HepG2 (cell line): Measurements from ENCODE around the gene IGDCC3.

Source experiments
- ELF1 ChIP-seq: sonication (generic); formaldehyde crosslinking; IDR thresholded peaks from 2 replicates; pipeline ENCODE4 v1.4.0; 2020; ENCODE audit warnings: missing genetic modification reagents
- POLR2A ChIP-seq, 2 experiments: IDR thresholded peaks; 2 replicates each; pipeline ENCODE4 v1.6.1; 2011; ENCODE audit warnings: low read depth in 2 of 2, low read length in 2 of 2, mild to moderate bottlenecking in 1 of 2, moderate library complexity in 1 of 2; ENCODE audit not compliant: insufficient read depth in 1 of 2
- TF ChIP-seq, protein P1 (sequence below): sonication (generic); formaldehyde crosslinking; IDR thresholded peaks from 2 replicates; pipeline ENCODE4 v1.5.0; 2020; ENCODE audit warnings: mild to moderate bottlenecking, missing genetic modification reagents, moderate library complexity

DNA sequence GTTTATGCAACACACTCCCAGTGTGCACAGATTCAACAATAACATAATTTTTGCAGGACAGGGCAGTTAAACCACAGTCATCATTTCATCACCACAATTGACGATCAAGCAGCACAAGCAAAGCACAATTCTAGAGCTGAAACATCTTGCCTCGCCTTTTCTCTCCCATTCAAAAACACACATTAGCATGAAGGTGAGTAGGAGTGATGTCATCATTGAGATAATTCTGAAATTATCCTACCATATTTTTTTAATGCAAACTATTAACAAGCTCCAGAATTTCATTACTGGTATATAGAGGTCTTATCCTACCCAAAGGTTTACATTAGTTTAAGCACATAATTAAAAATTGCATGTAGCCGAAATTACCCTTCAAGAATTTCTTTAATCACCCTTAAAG lies 3.5 kb downstream of the IGDCC3 start:
- TF ChIP-seq, protein P1, sequence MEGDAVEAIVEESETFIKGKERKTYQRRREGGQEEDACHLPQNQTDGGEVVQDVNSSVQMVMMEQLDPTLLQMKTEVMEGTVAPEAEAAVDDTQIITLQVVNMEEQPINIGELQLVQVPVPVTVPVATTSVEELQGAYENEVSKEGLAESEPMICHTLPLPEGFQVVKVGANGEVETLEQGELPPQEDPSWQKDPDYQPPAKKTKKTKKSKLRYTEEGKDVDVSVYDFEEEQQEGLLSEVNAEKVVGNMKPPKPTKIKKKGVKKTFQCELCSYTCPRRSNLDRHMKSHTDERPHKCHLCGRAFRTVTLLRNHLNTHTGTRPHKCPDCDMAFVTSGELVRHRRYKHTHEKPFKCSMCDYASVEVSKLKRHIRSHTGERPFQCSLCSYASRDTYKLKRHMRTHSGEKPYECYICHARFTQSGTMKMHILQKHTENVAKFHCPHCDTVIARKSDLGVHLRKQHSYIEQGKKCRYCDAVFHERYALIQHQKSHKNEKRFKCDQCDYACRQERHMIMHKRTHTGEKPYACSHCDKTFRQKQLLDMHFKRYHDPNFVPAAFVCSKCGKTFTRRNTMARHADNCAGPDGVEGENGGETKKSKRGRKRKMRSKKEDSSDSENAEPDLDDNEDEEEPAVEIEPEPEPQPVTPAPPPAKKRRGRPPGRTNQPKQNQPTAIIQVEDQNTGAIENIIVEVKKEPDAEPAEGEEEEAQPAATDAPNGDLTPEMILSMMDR (CRISPR knock-in tag): no peak
- no peak for TF ChIP-seq POLR2A (IDR thresholded peaks at IDR 0.05; ENCODE audit: insufficient read depth in 1 of 2, low read depth in 2 of 2, low read length in 2 of 2)
- TF ChIP-seq ELF1 (CRISPR knock-in tag): no peak
